Natural killer cell (primary cell): Measurements from ENCODE around the gene TCHP. TPM values are rescaled to one million over a fixed set of nuclear protein-coding genes. Genes with fewer than 3 reads are reported as not detected.

Experiments used
- ATAC-seq, 3 donors: fragments of 150-1000 bp in 2 of 3; fragments of 200-7000 bp in 1 of 3; cut with Tn5 transposase; 1 replicate in 1 of 3; 2 replicates in 2 of 3; pipeline ENCODE4 v1.10.0; 2021; ENCODE audit warnings: mild to moderate bottlenecking in 2 of 3, moderate library complexity in 2 of 3
- DNase-seq, 2 donors: peaks; one replicate each; pipeline versions ENCODE4 v3.0.0 to v3.0.0-alpha.2; 2013 to 2021; ENCODE audit warnings: mixed read lengths in 1 of 2
- H3K27ac ChIP-seq: one replicate; pipeline ENCODE4 v1.5.1; 2013; ENCODE audit warnings: mild to moderate bottlenecking, low read length
- H3K27me3 ChIP-seq: one replicate; pipeline ENCODE4 v1.6.1; 2013; ENCODE audit warnings: low read length; ENCODE audit not compliant: control insufficient read depth, insufficient read depth
- H3K36me3 ChIP-seq: one replicate; pipeline ENCODE4 v1.6.1; 2013; ENCODE audit warnings: low read length; ENCODE audit not compliant: control insufficient read depth, insufficient read depth
- H3K4me1 ChIP-seq: one replicate; pipeline ENCODE4 v1.6.1; 2013; ENCODE audit warnings: low read length; ENCODE audit not compliant: control insufficient read depth, insufficient read depth
- H3K4me3 ChIP-seq: one replicate; pipeline ENCODE4 v1.5.1; 2013; ENCODE audit warnings: low read length
- H3K9me3 ChIP-seq: one replicate; pipeline ENCODE4 v1.6.1; 2013; ENCODE audit warnings: low read length; ENCODE audit not compliant: control insufficient read depth, insufficient read depth
- H3K27ac Mint-ChIP-seq, 2 donors: one replicate each; pipeline ENCODE4 v1.8.0; 2022; ENCODE audit warnings: mild to moderate bottlenecking in 2 of 2, mixed read lengths in 2 of 2, moderate library complexity in 1 of 2
- H3K27me3 Mint-ChIP-seq, 2 donors: one replicate each; pipeline ENCODE4 v1.8.0; 2022; ENCODE audit warnings: low read depth in 2 of 2, mixed read lengths in 2 of 2
- H3K36me3 Mint-ChIP-seq: one replicate; pipeline ENCODE4 v1.8.0; 2022; ENCODE audit warnings: mixed read lengths
- H3K4me1 Mint-ChIP-seq, 2 donors: one replicate each; pipeline ENCODE4 v1.8.0; 2022; ENCODE audit warnings: mixed read lengths in 2 of 2
- H3K4me3 Mint-ChIP-seq: one replicate; pipeline ENCODE4 v1.8.0; 2022; ENCODE audit warnings: mild to moderate bottlenecking, moderate library complexity, mixed read lengths
- H3K9me3 Mint-ChIP-seq, 2 donors: one replicate each; pipeline ENCODE4 v1.8.0; 2022; ENCODE audit warnings: mixed read lengths in 2 of 2
- WGBS: methylation state at CpG from one replicate; pipeline ENCODE4 v1.1.7; 2013; ENCODE audit warnings: missing lambda C conversion rate; ENCODE audit not compliant: insufficient coverage; 5-methylcytosine and 5-hydroxymethylcytosine counted together
- intact Hi-C: fragments of 100-400 bp; cut with micrococcal nuclease; formaldehyde crosslinking; loops from one replicate; pipeline ENCODE4 v1.14.2; 2022
- total RNA-seq, 4 donors: library from RNA; stranded (reverse); fragments of 120-200 nt in 1 of 4; gene quantifications; one replicate each; pipeline versions ENCODE4 v1.2.3 to v1.2.4, GENCODE V29; 2013 to 2022
- TF ChIP-seq, protein P1 (sequence below): fragments of 200-600 bp; IDR thresholded peaks from one replicate; pipeline ENCODE4 v1.8.0; 2022; ENCODE audit warnings: antibody characterized with exemption

Gene TCHP
- total RNA-seq, 3 donors from 2014 or later (not counting 1 experiment from before 2014, with no cell fraction given): 33.7 to 42.5 (median 38.7) TPM

- Histone ChIP-seq H3K27ac (no peak overlapping the region), H3K4me1 (no peaks in the 10 kb centered on the region), H3K9me3 (no peaks in the 10 kb centered on the region), H3K27me3 (no peaks in the 10 kb centered on the region), H3K36me3 (peaks cover 59% of the 10 kb centered on the region), H3K4me3 (no peak overlapping the region)
- Mint-ChIP-seq H3K4me3 (no peak overlapping the region), H3K27ac (peak overlapping the region; percentile 6 to 37), H3K36me3 (peaks cover 7% of the 10 kb centered on the region), H3K4me1 (peaks cover 0 to 6% of the 10 kb centered on the region in 2 donors), H3K9me3 (no peaks in the 10 kb centered on the region), H3K27me3 (no peaks in the 10 kb centered on the region)
- ATAC-seq (no peak), DNase-seq (no peak)
- WGBS: 92% methylated on average over 11 of the region's 11 CpGs
- TF ChIP-seq, protein P1, sequence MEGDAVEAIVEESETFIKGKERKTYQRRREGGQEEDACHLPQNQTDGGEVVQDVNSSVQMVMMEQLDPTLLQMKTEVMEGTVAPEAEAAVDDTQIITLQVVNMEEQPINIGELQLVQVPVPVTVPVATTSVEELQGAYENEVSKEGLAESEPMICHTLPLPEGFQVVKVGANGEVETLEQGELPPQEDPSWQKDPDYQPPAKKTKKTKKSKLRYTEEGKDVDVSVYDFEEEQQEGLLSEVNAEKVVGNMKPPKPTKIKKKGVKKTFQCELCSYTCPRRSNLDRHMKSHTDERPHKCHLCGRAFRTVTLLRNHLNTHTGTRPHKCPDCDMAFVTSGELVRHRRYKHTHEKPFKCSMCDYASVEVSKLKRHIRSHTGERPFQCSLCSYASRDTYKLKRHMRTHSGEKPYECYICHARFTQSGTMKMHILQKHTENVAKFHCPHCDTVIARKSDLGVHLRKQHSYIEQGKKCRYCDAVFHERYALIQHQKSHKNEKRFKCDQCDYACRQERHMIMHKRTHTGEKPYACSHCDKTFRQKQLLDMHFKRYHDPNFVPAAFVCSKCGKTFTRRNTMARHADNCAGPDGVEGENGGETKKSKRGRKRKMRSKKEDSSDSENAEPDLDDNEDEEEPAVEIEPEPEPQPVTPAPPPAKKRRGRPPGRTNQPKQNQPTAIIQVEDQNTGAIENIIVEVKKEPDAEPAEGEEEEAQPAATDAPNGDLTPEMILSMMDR: no peak
- intact Hi-C loops: no loop called here
Observed at GRCh38 chr12:109920261-109920780, 20.2 kb downstream of the TCHP start.

DNA sequence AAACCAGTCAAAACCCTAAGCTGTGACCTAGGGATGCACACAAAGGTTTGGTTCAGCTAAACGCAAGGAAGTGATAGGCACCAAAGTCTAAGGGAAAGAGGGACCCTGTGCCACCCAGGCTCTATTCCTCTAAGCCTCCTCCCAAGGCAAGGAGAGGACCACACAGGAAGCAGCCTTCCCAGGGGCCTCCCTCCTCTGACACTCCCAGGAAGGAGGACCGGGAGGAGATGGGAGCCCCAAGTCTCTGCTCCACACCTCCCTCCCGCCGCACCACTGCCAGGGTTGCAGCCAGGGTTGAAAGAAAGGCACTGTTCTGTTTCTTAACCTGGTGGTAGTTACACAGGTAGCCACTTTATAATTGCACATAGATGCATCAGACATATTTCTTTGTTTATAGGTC lies 21.9 kb downstream of the TCHP start:
- no peak for ATAC-seq
- no peak for DNase-seq
- peaks cover 44% of the 10 kb centered on the region for H3K36me3 ChIP-seq
- no peaks in the 10 kb centered on the region for H3K27me3 Mint-ChIP-seq
- intact Hi-C loops: no loop called here
- H3K9me3 ChIP-seq: no peaks in the 10 kb centered on the region
- no peak overlapping the region for H3K4me3 Mint-ChIP-seq
- peaks cover 0 to 6% of the 10 kb centered on the region in 2 donors for H3K4me1 Mint-ChIP-seq
- TF ChIP-seq, protein P1: no peak
- peaks cover 7% of the 10 kb centered on the region for H3K36me3 Mint-ChIP-seq
- H3K27ac ChIP-seq: no peak overlapping the region
- no peaks in the 10 kb centered on the region for H3K27me3 ChIP-seq
- no peak overlapping the region for H3K27ac Mint-ChIP-seq
- no peak overlapping the region for H3K4me3 ChIP-seq
- H3K9me3 Mint-ChIP-seq: no peaks in the 10 kb centered on the region
- no peaks in the 10 kb centered on the region for H3K4me1 ChIP-seq
- 90% methylated on average over 4 of the region's 4 CpGs for WGBS

DNA sequence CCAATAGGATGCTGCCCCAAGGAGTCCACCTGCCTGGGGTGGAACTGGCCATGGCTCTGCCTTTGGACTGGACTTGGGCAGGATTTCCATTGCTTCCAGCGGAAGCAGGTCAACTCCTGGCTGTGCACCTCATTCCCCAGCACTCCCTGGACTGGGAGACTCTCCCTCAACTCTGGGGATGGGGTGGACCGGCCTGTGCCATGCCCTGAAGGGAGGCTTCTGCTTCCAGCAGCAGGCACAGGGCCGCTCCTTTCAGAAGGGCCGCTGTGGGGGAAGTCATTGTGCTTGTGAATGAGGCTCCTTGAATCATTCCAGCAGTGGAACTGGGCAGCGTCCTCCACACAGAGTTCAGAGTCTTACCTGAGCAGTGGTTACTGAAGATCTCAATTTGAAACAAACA lies 23.0 kb downstream of the TCHP start:
- Histone ChIP-seq H3K9me3 (no peaks in the 10 kb centered on the region), H3K4me1 (no peaks in the 10 kb centered on the region), H3K27ac (no peak overlapping the region), H3K27me3 (no peaks in the 10 kb centered on the region), H3K36me3 (peaks cover 36% of the 10 kb centered on the region), H3K4me3 (no peak overlapping the region)
- DNase-seq (no peak), ATAC-seq (no peak)
- TF ChIP-seq, protein P1: no peak
- peaks cover 0 to 6% of the 10 kb centered on the region in 2 donors for H3K4me1 Mint-ChIP-seq
- no peaks in the 10 kb centered on the region for H3K9me3 Mint-ChIP-seq
- H3K27me3 Mint-ChIP-seq: no peaks in the 10 kb centered on the region
- H3K27ac Mint-ChIP-seq: no peak overlapping the region
- H3K36me3 Mint-ChIP-seq: peaks cover 2% of the 10 kb centered on the region
- no peak overlapping the region for H3K4me3 Mint-ChIP-seq
- WGBS: 97% methylated on average over 5 of the region's 5 CpGs
- intact Hi-C loops: no loop called here
